Esophagus (tissue), 2 donors: ENCODE data around the gene PITRM1. TPM values are rescaled to one million over a fixed set of nuclear protein-coding genes. Genes with fewer than 3 reads are reported as not detected.

Source experiments
- H3K27ac ChIP-seq, 2 donors: one replicate each; pipeline ENCODE4 v1.5.1; 2013; ENCODE audit warnings: low read depth in 2 of 2, mild to moderate bottlenecking in 2 of 2, inconsistent platforms in 1 of 2, low read length in 1 of 2, moderate library complexity in 1 of 2
- H3K27me3 ChIP-seq, 2 donors: one replicate each; pipeline ENCODE4 v1.6.1; 2013; ENCODE audit warnings: low read length in 2 of 2, control low read depth in 1 of 2, mild to moderate bottlenecking in 1 of 2; ENCODE audit not compliant: insufficient read depth in 2 of 2, control insufficient read depth in 1 of 2
- H3K36me3 ChIP-seq, 2 donors: one replicate each; pipeline ENCODE4 v1.6.1; 2013; ENCODE audit warnings: low read length in 1 of 2; ENCODE audit not compliant: control insufficient read depth in 2 of 2, insufficient read depth in 2 of 2
- H3K4me1 ChIP-seq, 2 donors: one replicate each; pipeline ENCODE4 v1.6.1; 2013; ENCODE audit warnings: low read length in 1 of 2; ENCODE audit not compliant: control insufficient read depth in 2 of 2, insufficient read depth in 2 of 2
- H3K4me3 ChIP-seq, 2 donors: one replicate each; pipeline ENCODE4 v1.5.1; 2013; ENCODE audit warnings: low read length in 2 of 2, mild to moderate bottlenecking in 2 of 2, low read depth in 1 of 2, moderate library complexity in 1 of 2
- H3K9me3 ChIP-seq, 2 donors: one replicate each; pipeline ENCODE4 v1.6.1; 2013; ENCODE audit warnings: mild to moderate bottlenecking in 2 of 2, low read depth in 1 of 2, low read length in 1 of 2, moderate library complexity in 1 of 2; ENCODE audit not compliant: control insufficient read depth in 2 of 2, insufficient read depth in 1 of 2
- WGBS, 2 donors: extraction: QIAGEN DNeasy Blood & Tissue Kit; methylation state at CpG; one replicate each; pipeline ENCODE4 v1.1.7; 2013; 5-methylcytosine and 5-hydroxymethylcytosine counted together
- polyA plus RNA-seq, 2 donors: library from polyadenylated mRNA; stranded (reverse); fragments of 200-250 nt; gene quantifications; one replicate each; pipeline ENCODE4 v1.2.3, GENCODE V29; 2013
- donor health status: healthy with polysubstance abuse.
- donor health status: Bipolar disorder and iron deficiency.

The PITRM1 gene
- polyA plus RNA-seq, 2 donors: 41.8 to 53.0 TPM

- no peak overlapping the region for H3K27ac ChIP-seq
- H3K27me3 ChIP-seq: no peaks in the 10 kb centered on the region
- WGBS, 2 donors: 87 to 91% methylated on average over 31 of the region's 31 CpGs
- no peak overlapping the region for H3K4me3 ChIP-seq
- no peaks in the 10 kb centered on the region for H3K9me3 ChIP-seq
- H3K4me1 ChIP-seq: no peaks in the 10 kb centered on the region
- peaks cover 10 to 54% of the 10 kb centered on the region in 2 donors for H3K36me3 ChIP-seq
Measured at GRCh38 chr10:3119796-3120459, 52.7 kb downstream of the PITRM1 start.

GRCh38 chr10:3118641-3119091, 53.9 kb downstream of the PITRM1 start:
- Histone ChIP-seq H3K4me3 (no peak overlapping the region), H3K36me3 (peaks cover 13 to 51% of the 10 kb centered on the region in 2 donors), H3K27ac (no peak overlapping the region), H3K4me1 (no peaks in the 10 kb centered on the region), H3K9me3 (no peaks in the 10 kb centered on the region), H3K27me3 (no peaks in the 10 kb centered on the region)
- 86 to 92% methylated on average over 32 of the region's 32 CpGs for WGBS, 2 donors

- H3K9me3 ChIP-seq: no peaks in the 10 kb centered on the region
- H3K27me3 ChIP-seq: no peaks in the 10 kb centered on the region
- no peaks in the 10 kb centered on the region for H3K4me1 ChIP-seq
- 96 to 97% methylated on average over 12 of the region's 12 CpGs for WGBS, 2 donors
- no peak overlapping the region for H3K4me3 ChIP-seq
- no peak overlapping the region for H3K27ac ChIP-seq
- peaks cover 5 to 52% of the 10 kb centered on the region in 2 donors for H3K36me3 ChIP-seq
Measured at GRCh38 chr10:3117486-3117885, 55.1 kb downstream of the PITRM1 start.

GRCh38 chr10:3116508-3117100, 56.0 kb downstream of the PITRM1 start:
- no peaks in the 10 kb centered on the region for H3K4me1 ChIP-seq
- H3K9me3 ChIP-seq: no peaks in the 10 kb centered on the region
- no peak overlapping the region for H3K4me3 ChIP-seq
- H3K27me3 ChIP-seq: no peaks in the 10 kb centered on the region
- 71 to 84% methylated on average over 20 of the region's 20 CpGs for whole genome bisulfite sequencing, 2 donors
- H3K27ac ChIP-seq: no peak overlapping the region
- peaks cover 4 to 54% of the 10 kb centered on the region in 2 donors for H3K36me3 ChIP-seq

- Histone ChIP-seq H3K4me3 (no peak overlapping the region), H3K4me1 (peaks cover 0 to 6% of the 10 kb centered on the region in 2 donors), H3K9me3 (no peaks in the 10 kb centered on the region), H3K27ac (peak overlapping the region in 1 of 2 donors; percentile 60), H3K36me3 (peaks cover 4 to 51% of the 10 kb centered on the region in 2 donors), H3K27me3 (no peaks in the 10 kb centered on the region)
- WGBS, 2 donors: 58 to 69% methylated on average over 8 of the region's 8 CpGs
Measured at GRCh38 chr10:3115685-3116084, 56.9 kb downstream of the PITRM1 start.

- H3K36me3 ChIP-seq: peaks cover 10 to 54% of the 10 kb centered on the region in 2 donors
- 91 to 96% methylated on average over 19 of the region's 19 CpGs for WGBS, 2 donors
Measured at GRCh38 chr10:3113343-3113720, 59.2 kb downstream of the PITRM1 start.

GRCh38 chr10:3111621-3112163, 60.9 kb downstream of the PITRM1 start:
- 55 to 59% methylated on average over 15 of the region's 15 CpGs for WGBS, 2 donors
- no peaks in the 10 kb centered on the region for H3K9me3 ChIP-seq
- no peaks in the 10 kb centered on the region for H3K27me3 ChIP-seq
- H3K27ac ChIP-seq: peak overlapping the region in 1 of 2 donors; percentile 7
- no peak overlapping the region for H3K4me3 ChIP-seq
- H3K4me1 ChIP-seq: peaks cover 6 to 16% of the 10 kb centered on the region in 2 donors
- peaks cover 10 to 45% of the 10 kb centered on the region in 2 donors for H3K36me3 ChIP-seq

More at GRCh38 chr10:3113343-3113720, 59.2 kb downstream of the PITRM1 start:
- H3K9me3 ChIP-seq: no peaks in the 10 kb centered on the region
- H3K4me3 ChIP-seq: no peak overlapping the region
- H3K27me3 ChIP-seq: no peaks in the 10 kb centered on the region
- peaks cover 6 to 16% of the 10 kb centered on the region in 2 donors for H3K4me1 ChIP-seq
- no peak overlapping the region for H3K27ac ChIP-seq

GRCh38 chr10:3110782-3111620, 61.6 kb downstream of the PITRM1 start:
- H3K36me3 ChIP-seq: peaks cover 10 to 45% of the 10 kb centered on the region in 2 donors
- H3K27ac ChIP-seq: no peak overlapping the region
- H3K9me3 ChIP-seq: no peaks in the 10 kb centered on the region
- H3K27me3 ChIP-seq: no peaks in the 10 kb centered on the region
- WGBS, 2 donors: 66 to 79% methylated on average over 9 of the region's 9 CpGs
- H3K4me3 ChIP-seq: no peak overlapping the region
- peaks cover 6 to 16% of the 10 kb centered on the region in 2 donors for H3K4me1 ChIP-seq

- Histone ChIP-seq H3K27ac (peak overlapping the region in 1 of 2 donors; percentile 26), H3K4me3 (no peak overlapping the region), H3K4me1 (peaks cover 6 to 16% of the 10 kb centered on the region in 2 donors), H3K9me3 (no peaks in the 10 kb centered on the region), H3K27me3 (no peaks in the 10 kb centered on the region), H3K36me3 (peaks cover 10 to 46% of the 10 kb centered on the region in 2 donors)
- 92 to 94% methylated on average over 12 of the region's 12 CpGs for WGBS, 2 donors
Measured at GRCh38 chr10:3109633-3110032, 62.9 kb downstream of the PITRM1 start.
